HepG2 (cell line): ENCODE results near the gene IGSF5.

Source experiments
- GABPA ChIP-seq, 2 experiments: IDR thresholded peaks; 2 replicates each; pipeline ENCODE4 v1.6.1; 2011 to 2016; ENCODE audit warnings: low read depth in 2 of 2, low read length in 1 of 2, missing biosample characterization in 1 of 2, missing genetic modification characterization in 1 of 2
- KDM5A ChIP-seq: fragments of 200-600 bp; sonication (generic); IDR thresholded peaks from 2 replicates; pipeline ENCODE4 v1.7.0; 2018; ENCODE audit warnings: antibody characterized with exemption, mild to moderate bottlenecking, low read length, borderline replicate concordance
- MXI1 ChIP-seq: IDR thresholded peaks from 3 replicates; pipeline ENCODE4 v1.6.1; 2012; ENCODE audit warnings: low read depth, low read length, inconsistent platforms, borderline replicate concordance
- NR2F6 ChIP-seq, 2 experiments: IDR thresholded peaks; 2 replicates each; pipeline ENCODE4 v1.6.1; 2016; ENCODE audit warnings: antibody characterized with exemption in 1 of 2, mild to moderate bottlenecking in 1 of 2
- SRF ChIP-seq: IDR thresholded peaks from 2 replicates; pipeline ENCODE4 v1.6.1; 2011; ENCODE audit warnings: mild to moderate bottlenecking, low read depth, low read length, moderate library complexity
- TEAD3 ChIP-seq: optimal IDR thresholded peaks from 2 replicates; pipeline ENCODE3; 2016; ENCODE audit warnings: borderline replicate concordance
- TF ChIP-seq, protein P1 (sequence below): sonication (generic); formaldehyde crosslinking; IDR thresholded peaks from 2 replicates; pipeline ENCODE4 v1.5.1; 2020; ENCODE audit warnings: mild to moderate bottlenecking, missing genetic modification reagents, moderate library complexity
- TF ChIP-seq, protein P2 (sequence below): sonication (generic); formaldehyde crosslinking; conservative IDR thresholded peaks from 2 replicates; pipeline ENCODE4 v1.4.0; 2020; ENCODE audit warnings: missing genetic modification reagents

DNA sequence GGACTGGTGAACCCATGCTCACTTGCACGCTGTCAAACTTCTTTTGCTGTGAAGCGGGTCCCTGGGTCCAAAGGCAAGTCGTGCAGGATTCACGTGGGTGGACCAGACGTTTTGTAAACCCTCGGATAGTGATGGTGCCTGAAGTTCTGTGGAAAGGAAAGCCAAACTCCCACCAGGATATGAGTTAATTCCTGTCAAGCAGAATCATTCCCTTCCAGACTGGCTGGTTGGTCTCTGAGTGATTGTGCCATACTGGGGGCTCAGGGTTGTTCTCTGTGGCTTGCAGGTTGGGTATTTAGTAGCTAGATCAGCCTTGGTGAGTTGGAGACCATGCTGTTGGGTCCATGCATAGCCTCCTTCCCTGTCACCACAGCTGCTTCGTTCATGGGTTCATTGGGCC is 32.7 kb upstream of the IGSF5 start:
- no peak for TF ChIP-seq KDM5A
- no peak for TF ChIP-seq NR2F6 (IDR thresholded peaks at IDR 0.05)
- TF ChIP-seq NR2F6 (CRISPR knock-in tag; IDR thresholded peaks at IDR 0.05), result no peak
- no peak for TF ChIP-seq GABPA (IDR thresholded peaks at IDR 0.05; ENCODE audit: low read depth, low read length)
- TF ChIP-seq GABPA (CRISPR knock-in tag; IDR thresholded peaks at IDR 0.05; ENCODE audit: low read depth), result no peak
- TF ChIP-seq, protein P1, sequence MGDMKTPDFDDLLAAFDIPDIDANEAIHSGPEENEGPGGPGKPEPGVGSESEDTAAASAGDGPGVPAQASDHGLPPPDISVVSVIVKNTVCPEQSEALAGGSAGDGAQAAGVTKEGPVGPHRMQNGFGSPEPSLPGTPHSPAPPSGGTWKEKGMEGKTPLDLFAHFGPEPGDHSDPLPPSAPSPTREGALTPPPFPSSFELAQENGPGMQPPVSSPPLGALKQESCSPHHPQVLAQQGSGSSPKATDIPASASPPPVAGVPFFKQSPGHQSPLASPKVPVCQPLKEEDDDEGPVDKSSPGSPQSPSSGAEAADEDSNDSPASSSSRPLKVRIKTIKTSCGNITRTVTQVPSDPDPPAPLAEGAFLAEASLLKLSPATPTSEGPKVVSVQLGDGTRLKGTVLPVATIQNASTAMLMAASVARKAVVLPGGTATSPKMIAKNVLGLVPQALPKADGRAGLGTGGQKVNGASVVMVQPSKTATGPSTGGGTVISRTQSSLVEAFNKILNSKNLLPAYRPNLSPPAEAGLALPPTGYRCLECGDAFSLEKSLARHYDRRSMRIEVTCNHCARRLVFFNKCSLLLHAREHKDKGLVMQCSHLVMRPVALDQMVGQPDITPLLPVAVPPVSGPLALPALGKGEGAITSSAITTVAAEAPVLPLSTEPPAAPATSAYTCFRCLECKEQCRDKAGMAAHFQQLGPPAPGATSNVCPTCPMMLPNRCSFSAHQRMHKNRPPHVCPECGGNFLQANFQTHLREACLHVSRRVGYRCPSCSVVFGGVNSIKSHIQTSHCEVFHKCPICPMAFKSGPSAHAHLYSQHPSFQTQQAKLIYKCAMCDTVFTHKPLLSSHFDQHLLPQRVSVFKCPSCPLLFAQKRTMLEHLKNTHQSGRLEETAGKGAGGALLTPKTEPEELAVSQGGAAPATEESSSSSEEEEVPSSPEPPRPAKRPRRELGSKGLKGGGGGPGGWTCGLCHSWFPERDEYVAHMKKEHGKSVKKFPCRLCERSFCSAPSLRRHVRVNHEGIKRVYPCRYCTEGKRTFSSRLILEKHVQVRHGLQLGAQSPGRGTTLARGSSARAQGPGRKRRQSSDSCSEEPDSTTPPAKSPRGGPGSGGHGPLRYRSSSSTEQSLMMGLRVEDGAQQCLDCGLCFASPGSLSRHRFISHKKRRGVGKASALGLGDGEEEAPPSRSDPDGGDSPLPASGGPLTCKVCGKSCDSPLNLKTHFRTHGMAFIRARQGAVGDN (CRISPR knock-in tag), result no peak
- TF ChIP-seq, protein P2, sequence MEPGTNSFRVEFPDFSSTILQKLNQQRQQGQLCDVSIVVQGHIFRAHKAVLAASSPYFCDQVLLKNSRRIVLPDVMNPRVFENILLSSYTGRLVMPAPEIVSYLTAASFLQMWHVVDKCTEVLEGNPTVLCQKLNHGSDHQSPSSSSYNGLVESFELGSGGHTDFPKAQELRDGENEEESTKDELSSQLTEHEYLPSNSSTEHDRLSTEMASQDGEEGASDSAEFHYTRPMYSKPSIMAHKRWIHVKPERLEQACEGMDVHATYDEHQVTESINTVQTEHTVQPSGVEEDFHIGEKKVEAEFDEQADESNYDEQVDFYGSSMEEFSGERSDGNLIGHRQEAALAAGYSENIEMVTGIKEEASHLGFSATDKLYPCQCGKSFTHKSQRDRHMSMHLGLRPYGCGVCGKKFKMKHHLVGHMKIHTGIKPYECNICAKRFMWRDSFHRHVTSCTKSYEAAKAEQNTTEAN (CRISPR knock-in tag), result no peak
- no peak for TF ChIP-seq TEAD3
- no peak for TF ChIP-seq MXI1
- TF ChIP-seq SRF, result no peak
